ENCODE data around the gene EXOC6. TPM values are rescaled to one million over a fixed set of nuclear protein-coding genes. Genes with fewer than 3 reads are reported as not detected.
A peak's percentile ranks its signal among the peaks of the same experiment; 100 is the strongest.

The EXOC6 gene
- total RNA-seq, 1 experiment from 2014 or later = 37.7 TPM

DNA sequence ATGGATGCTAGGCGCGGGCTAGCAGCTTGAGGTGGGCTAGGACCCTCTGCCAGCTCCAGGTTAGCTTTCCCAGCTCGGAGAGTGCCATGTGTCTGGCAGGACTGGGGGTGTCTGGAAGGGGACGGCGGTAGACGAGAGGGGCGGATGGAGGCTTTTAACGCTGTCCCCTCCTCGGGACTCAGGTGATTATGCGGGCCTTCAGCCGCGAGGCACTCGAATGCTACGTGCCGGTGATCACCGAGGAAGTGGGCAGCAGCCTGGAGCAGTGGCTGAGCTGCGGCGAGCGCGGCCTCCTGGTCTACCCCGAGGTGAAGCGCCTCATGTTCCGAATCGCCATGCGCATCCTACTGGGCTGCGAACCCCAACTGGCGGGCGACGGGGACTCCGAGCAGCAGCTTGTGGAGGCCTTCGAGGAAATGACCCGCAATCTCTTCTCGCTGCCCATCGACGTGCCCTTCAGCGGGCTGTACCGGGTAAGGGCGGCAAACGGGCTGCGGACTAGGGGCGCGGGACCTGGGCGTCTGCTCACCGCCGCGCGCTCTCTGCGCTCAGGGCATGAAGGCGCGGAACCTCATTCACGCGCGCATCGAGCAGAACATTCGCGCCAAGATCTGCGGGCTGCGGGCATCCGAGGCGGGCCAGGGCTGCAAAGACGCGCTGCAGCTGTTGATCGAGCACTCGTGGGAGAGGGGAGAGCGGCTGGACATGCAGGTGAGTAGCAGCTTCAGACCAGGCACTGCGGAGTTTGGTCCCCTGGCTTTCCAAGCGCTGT lies 226.5 kb downstream of the EXOC6 start:
- DNase-seq (ENCODE audit: extremely low read depth, low read depth) = no peak

DNA sequence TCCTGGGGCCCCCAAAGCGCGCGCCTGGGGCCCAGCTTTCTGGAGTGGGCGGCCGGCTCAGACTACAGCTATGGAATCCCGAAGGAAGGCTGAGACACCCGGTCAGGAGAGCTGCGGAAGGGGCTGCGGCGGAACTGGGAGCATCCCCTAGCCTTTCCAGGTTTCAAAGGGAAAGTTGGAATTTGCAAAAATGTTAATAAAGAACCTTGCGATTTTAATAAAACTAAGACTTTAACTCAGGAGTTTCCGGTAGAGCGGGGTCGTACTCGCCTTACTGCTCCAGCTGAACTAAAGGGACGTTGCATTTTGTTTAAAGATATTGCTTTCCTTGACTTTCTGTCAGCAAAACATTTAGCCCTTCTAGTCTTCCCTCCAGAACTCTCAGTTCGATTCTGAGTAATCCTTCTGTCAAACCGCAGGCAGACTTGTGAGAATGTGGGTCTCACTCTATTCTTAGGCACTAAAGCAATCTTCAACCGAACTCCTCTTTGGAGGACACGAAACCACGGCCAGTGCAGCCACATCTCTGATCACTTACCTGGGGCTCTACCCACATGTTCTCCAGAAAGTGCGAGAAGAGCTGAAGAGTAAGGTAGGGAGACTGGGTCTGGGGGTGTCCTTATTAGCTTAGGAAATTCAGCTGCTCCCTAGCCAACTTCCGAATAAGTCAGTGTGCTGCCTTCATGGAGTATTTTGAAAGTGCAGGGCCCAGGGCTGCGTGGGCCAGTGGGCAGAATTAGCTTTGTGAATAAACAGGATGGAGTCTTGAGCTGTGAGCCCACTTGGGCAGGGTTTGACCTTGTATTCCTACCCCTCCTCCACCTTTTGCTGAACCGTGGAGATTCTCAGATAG lies 227.3 kb downstream of the EXOC6 start:
- DNase-seq (ENCODE audit: extremely low read depth, low read depth) = no peak

DNA sequence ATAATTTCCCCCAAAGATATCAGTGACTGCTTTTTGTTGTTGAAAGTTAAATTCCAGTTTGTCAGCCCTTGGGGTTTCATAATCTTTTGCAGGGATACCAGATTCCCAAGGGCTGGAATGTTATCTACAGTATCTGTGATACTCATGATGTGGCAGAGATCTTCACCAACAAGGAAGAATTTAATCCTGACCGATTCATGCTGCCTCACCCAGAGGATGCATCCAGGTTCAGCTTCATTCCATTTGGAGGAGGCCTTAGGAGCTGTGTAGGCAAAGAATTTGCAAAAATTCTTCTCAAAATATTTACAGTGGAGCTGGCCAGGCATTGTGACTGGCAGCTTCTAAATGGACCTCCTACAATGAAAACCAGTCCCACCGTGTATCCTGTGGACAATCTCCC lies 228.6 kb downstream of the EXOC6 start:
- no peak for DNase-seq (ENCODE audit: extremely low read depth, low read depth)

DNA sequence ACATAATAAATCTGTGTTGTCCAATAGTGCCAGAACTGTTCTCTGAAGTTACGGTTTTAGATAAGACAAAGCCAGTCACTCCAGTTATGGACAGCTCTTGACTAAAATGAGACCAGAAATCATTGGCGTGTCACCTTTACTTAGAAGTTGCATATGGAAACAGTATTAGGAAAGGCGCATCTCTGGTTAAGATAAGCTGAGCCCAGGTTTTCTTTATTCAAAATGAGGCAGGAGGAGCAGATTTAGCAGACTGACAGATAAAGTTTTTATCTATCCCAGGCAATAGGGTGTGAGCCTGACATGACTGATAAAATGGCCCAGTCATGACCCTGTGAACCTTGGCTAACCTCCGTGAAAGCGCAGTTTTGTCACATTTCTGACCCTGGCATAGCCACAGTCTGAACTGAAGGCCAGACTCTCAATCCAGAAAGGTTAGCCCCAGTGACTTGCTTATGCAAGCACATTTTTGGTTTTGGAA lies 229.6 kb downstream of the EXOC6 start:
- no peak for DNase-seq (ENCODE audit: extremely low read depth, low read depth)

DNA sequence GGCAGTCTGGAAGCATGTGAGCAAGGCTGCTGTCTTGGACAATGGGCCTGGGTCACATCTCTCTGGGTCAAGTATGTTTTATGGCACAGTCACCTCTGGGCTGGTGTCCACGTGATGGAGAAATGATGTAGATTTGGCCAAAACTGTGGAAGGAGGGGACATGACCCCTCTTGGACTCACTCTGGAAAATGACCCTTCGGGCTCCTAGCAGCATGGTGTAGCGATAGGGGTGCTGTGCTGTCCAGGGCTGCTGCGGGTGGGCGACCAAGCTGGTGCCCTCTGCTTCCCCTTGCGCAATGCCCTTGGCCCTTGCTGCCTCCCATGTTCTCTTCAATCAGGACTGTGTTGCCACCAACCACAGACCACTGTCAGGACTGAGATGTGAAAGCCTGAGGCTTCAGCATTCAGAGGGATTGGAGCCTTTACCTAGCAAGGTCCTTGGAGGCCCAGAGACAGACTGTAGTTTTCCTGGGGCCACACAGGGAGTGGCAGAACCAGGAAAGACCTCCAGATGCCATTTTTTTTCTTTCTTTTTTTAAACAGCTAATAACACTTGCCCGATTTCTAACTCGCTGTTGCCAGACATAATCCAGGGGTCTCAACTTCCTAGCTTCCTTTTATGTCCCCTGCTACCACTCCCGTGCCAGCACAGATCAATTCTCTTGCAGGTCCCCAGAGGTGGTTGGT lies 231.5 kb downstream of the EXOC6 start:
- DNase-seq (ENCODE audit: extremely low read depth, low read depth) = no peak

DNA sequence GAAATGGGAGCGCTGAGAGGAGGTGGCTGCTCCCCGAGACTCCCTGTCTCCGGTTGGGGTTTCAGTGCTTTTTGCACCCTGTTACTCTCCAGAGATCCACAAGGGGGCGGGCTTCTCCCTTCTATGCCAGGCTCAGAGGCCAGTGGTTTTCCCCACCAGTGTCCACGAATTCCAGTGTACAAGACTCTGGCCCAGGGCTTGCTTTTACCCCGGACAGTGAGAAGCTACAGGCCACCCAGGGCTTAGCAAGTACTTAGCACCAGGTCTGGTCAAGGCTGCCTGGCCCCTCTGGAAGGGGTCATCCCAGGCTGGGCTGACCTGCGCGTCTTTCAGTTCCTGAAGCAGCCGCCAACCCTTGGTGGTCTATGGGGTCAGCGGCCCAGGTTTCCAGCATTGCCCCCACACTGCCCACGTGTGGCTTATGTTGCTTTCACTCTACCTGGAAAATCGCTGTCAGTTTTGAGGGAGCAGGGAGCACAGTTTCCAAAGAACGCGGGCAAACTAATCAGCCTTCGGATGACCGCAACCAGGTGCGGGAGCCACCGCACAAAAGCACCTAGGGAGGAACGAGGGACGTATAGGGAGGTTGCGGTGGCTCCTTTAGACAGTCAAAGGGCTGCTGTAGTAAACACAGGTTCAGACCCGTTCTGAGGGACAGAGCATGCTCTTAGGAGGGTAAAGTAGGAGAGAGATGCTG lies 232.2 kb downstream of the EXOC6 start:
- peak; percentile 56 for DNase-seq (ENCODE audit: extremely low read depth, low read depth)

DNA sequence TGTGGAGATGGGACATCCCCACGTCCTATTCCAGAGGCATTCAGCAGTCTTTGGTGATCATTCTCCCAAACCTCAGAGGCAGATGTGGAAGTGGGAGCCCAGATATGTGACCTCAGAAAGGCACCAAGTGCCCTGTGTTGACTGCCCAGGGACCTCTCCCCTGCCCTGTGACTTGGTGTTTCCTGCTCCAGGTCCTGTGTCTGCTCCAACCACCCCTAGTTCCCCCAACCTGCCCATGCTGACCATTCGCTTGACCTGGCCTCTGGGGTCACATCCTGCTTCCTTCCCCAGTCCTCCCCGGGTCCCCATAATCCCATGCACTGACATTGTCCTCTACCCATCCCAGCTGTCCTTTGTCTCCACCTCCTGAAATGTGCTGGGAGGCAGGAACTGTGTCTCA lies 233.0 kb downstream of the EXOC6 start:
- DNase-seq (ENCODE audit: extremely low read depth, low read depth) = no peak

DNA sequence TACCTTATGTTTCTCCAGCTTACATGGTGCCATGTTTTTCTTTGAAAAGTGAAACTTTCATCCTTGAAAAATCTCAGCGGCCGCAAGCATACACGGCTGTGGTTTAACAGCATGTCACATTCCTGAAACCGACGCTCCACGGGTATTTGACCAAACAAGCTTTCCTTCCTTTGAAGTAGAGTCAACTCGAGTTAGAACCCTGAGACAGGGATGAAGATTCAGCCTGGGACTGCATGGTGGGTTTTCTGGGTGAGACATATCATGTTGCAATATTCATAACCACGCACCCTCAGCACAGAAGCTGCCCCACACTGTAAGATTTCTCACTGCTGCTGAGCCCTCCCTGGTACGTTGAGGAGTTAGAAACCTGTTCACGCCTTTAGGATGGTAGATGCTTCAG lies 233.5 kb downstream of the EXOC6 start:
- DNase-seq (ENCODE audit: extremely low read depth, low read depth) = no peak

DNA sequence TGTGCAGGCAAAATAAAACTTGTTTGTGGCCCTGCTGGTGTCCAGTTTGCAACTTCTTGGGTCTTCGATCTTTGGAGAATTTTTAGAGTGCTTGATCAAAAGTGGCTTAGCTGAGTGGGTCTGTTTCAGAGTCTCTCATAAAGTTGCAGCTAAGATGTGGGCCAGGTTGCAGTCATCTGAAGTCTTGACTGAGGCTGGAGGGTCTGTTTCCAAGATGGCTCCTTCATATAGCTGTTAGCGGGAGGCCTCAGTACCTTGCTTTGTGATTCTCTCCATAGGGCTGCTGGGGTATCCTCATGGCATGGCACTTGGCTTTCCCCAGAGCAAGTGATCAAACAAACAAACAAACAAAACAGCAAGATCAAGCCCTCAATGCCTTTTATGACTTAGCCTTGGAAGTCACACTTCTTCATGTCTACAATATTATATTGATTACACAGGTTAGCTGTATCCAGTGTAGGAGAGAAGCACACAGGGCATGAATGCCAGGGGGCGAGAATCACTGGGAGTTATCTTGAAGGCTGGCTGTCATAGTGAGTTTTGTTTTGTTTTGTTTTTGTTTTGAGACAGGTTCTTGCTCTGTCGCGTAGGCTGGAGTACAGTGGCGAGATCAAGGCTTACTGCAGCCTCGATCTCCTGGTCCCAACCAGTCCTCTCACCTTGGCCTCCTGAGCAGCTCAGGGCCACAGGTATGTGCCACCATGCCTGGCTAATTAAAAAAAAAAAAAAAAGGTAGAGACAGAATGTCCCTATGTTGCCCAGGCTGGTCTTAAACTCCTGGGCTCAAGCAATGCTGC lies 235.6 kb downstream of the EXOC6 start:
- no peak for DNase-seq (ENCODE audit: extremely low read depth, low read depth)

DNA sequence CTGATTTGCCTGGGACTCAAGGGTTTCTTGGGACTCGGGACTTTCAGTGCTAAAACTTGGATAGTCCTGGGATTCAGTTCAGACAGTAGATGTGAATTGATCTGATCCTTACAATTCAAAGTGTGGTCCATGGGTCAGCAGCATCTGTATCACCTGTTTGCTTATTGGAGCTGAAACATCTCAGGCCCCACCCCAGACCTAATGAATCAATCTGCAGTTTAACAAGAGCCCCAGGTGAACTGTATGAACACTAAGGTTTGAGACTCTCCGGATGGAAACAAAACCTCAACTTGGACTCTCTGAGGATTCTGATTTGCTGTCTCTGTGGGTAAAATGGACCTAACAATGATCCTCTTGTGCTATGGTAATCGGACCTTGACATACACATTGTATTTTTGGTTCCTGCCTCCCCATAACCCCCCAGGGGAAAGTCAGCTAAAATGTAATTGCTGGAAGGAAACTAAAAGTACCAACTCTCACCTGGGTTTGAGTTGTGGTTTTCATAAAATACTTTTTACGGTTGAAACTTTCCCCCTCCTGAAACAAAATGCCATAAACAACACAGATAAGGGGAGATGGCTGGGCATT lies 237.0 kb downstream of the EXOC6 start:
- DNase-seq (ENCODE audit: extremely low read depth, low read depth) = no peak

DNA sequence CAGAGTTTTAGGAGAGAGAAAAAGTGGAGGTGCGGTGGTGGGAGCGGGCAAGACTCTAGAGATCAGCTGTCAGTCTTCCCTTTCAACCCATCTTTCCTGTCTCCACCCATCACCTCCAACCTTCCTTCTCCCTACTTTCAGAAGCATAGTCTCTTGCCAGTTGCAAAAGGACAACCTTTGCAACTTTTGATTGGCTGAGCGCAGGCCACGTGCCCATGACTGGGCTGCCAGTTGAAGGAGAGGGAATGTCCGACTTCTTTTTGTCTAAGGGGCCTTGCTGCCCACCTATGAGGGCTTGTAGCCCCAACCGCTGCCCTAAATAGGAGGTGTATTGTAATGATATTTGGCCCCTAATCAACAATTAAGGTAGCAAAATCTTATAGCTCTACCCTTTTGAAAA lies 238.0 kb downstream of the EXOC6 start:
- no peak for DNase-seq (ENCODE audit: extremely low read depth, low read depth)

DNA sequence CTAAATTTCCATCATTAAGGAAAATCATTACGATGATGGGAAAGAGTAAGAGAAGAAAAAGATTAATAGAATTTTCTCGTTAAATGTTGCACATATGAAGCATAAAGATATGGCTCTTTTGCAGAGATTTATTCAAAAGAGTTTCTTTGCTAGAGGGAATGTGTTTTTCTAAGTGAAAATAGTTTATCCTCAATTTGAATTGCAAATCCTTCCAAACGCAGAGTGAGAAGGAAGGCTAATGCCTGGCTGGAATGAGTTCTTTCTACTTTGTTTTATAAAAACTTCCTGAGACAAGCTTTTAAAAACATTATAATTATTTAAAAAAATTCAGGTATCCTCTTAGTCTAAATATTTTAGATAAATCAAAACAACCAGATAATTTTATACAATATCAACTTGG lies 239.5 kb downstream of the EXOC6 start:
- DNase-seq (ENCODE audit: extremely low read depth, low read depth) = no peak

DNA sequence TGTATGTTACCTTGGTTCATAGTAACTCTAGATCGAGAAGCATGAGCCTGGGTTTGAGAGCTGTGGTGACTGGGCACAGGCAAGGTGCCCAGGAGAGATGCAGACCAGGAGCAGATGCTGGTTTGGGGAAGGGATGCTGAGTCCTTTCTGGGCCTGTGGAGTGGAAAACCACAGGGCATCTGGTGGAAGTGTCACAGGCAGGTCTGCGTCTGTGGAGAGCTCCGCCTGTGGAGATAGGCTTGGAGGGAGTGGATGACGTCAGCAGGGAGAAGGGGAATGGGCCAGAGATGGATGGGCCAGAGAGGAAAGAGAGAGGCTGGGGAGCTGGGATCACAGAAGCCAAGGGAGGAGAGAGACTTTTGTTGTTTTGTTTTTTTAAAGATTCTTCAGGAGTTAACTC lies 240.1 kb downstream of the EXOC6 start:
- DNase-seq (ENCODE audit: extremely low read depth, low read depth) = no peak

DNA sequence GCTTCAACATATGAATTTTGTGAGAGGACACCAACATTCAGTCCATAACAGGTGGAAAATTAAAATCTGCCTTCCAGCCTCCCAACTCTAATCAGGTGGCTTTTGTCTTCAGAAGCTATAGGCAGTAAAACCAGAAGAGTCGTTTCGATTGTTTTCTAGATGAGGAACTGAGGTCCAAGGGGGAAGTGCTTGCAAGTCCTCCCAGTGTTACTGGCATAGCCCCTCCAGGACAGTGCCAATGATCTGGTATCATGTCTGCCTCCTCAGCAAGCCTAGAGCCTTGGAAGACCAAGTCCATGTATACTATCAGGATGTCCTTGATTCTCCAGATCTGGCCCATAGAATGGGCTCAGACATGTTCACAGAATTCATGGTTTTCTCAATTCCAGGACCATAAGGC lies 242.3 kb downstream of the EXOC6 start:
- no peak for DNase-seq (ENCODE audit: extremely low read depth, low read depth)

DNA sequence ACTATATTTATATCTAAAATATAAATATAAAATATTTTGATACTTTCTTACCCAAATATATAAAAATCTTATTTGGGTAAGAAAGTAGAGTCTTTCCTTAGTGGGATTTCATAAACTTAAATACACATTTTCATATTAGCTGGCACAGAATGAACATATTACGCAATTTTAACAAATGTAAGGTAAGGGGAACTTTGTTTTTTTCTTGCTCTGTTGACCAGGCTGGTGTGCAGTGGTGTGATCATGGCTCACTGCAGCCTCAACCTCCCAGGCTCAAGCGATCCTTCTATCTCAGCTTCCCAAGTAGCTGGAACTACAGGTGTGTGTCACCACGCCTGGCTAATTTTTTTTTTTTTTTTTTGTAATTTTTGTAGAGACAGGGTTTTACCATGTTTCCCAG lies 243.6 kb downstream of the EXOC6 start:
- no peak for DNase-seq (ENCODE audit: extremely low read depth, low read depth)

DNA sequence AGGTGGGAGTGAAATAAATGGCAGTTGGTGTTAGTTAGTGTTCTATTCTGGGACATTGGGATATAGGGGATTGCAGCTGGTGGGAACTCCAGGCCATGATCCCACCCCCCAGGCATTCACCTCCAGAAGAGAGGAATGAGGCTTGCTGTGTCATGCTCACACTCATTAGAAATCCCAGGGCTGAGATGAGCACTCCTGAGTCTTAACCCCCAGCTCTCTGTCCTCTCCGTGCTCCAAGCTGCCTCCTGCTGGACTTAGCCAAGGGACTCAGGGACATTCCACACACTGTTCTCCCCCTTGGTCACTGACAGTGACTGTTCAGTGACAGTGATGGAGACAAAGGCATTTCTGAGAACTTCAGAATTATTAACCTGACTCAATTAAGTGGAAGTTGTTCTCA lies 246.9 kb downstream of the EXOC6 start:
- no peak for DNase-seq (ENCODE audit: extremely low read depth, low read depth)

DNA sequence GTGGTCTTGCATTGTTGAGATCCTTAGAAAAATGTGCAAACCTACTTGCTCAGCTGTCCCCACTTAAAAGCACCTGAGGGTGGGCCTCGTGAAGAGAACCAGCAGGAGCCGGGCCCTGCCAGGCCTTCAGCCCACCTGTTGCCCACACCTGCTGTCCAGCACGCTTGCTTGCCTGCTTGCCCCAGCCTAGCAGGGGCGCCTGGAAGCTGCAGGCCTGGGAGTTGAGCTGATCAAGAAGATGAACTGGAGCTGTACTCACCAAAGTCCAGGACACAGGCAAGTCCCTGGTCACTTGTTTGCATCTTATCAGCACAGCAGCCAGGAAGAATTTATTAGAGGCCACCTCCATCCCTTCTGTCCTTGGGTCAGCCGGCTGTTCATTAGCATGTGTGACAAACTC lies 248.6 kb downstream of the EXOC6 start:
- DNase-seq (ENCODE audit: extremely low read depth, low read depth) = no peak

DNA sequence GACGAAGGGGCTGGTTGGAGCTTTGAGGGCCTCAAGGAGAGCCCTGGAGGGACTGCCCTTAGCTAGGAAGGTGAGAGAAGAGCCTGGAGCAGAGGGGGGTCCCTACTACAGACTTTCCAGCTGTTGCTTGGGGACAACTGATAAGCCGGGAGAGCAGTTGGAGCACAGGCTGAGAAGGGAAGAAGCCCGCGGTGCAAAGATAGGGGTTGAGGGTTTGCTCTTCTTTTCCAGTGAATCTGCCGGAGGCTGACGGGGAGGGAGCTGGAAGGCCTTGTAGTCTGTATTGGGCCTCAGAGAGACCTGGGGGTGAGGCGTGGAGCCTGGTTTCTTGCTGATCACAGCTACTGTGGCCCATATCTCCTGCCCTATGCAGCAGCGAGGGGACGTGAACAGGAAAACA lies 249.1 kb downstream of the EXOC6 start:
- DNase-seq (ENCODE audit: extremely low read depth, low read depth) = no peak

DNA sequence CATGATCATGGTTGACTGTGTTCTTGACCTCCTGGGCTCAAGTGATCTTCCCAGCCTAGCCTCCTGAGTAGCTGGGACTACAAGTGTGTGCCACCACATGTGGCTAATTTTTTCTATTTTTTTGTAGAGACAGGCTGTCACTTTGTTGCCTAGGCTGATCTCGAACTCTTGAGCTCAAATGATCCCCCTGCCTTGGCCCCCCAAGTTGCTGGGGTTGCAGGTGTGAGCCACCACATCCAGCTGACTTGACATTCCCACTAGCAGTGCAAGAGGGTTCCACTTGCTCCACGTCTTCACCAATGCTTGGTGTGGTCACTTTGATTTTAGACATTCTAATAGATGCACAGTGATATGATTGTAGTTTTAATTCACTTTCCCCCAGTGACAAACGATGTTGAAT lies 250.5 kb downstream of the EXOC6 start:
- DNase-seq (ENCODE audit: extremely low read depth, low read depth) = no peak

DNA sequence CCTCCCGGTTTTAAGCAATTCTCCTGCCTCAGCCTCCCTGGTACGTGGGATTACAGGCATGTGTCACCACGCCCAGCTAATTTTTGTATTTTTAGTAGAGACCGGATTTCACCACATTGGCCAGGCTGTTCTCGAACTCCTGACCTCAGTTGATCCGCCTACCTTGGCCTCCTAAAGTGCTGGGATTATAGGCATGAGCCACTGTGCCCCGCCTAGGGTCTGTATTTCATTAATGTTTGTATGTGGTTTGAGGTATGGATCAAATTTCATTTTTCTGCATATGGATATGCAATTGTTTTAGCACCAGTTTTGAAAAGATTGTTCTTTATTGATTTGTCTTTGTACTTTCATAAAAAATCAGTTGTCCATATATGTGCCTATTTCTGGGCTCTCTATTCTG lies 251.3 kb downstream of the EXOC6 start:
- no peak for DNase-seq (ENCODE audit: extremely low read depth, low read depth)

Data from NCI-H460 (cell line).